Vagina (tissue), 2 donors: Measurements from ENCODE around the gene TFRC. TPM values are rescaled to one million over a fixed set of nuclear protein-coding genes. Genes with fewer than 3 reads are reported as not detected.

Experiments used
- DNase-seq, 2 donors: peaks; one replicate each; pipeline ENCODE4 v3.0.0-alpha.2; 2017; ENCODE audit errors: extremely low spot score in 2 of 2
- H3K27ac ChIP-seq: fragments of 200-600 bp; sonication (generic); one replicate; pipeline ENCODE4 v1.5.1; 2019
- H3K27me3 ChIP-seq: fragments of 200-600 bp; sonication (generic); one replicate; pipeline ENCODE4 v1.5.1; 2019
- H3K36me3 ChIP-seq, 2 donors: fragments of 200-600 bp; sonication (generic); one replicate each; pipeline ENCODE4 v1.5.1; 2017 to 2019
- H3K4me1 ChIP-seq: fragments of 200-600 bp; sonication (generic); one replicate; pipeline ENCODE4 v1.5.1; 2019
- H3K4me3 ChIP-seq, 2 donors: fragments of 200-600 bp; sonication (generic); 1 replicate in 1 of 2; 2 replicates in 1 of 2; pipeline ENCODE4 v1.5.1; 2016 to 2019
- H3K9me3 ChIP-seq: fragments of 200-600 bp; sonication (generic); one replicate; pipeline ENCODE4 v1.5.1; 2019
- POLR2A ChIP-seq, 2 donors: fragments of 450-650 bp; IDR thresholded peaks; one replicate each; pipeline ENCODE4 v1.6.1; 2017; ENCODE audit warnings: antibody characterized with exemption in 2 of 2, mild to moderate bottlenecking in 2 of 2, moderate library complexity in 2 of 2
- POLR2AphosphoS5 ChIP-seq, 2 donors: sonication (generic); formaldehyde crosslinking; IDR thresholded peaks; one replicate each; pipeline ENCODE4 v1.9.0; 2017; ENCODE audit warnings: antibody characterized with exemption in 2 of 2, mild to moderate bottlenecking in 2 of 2, low read depth in 1 of 2; ENCODE audit not compliant: insufficient read depth in 1 of 2
- intact Hi-C: fragments of 100-400 bp; cut with DNase I; formaldehyde crosslinking; loops from one replicate; pipeline ENCODE4 v1.15.1; 2023
- total RNA-seq: library from RNA; depleted of rRNA; stranded (reverse); fragments of >200 nt; gene quantifications from one replicate; pipeline ENCODE4 v1.2.3, GENCODE V29; 2016
- TF ChIP-seq, protein P1 (sequence below), 3 experiments: fragments of 450-650 bp in 2 of 3; fragments of 200-600 bp in 1 of 3; sonication (generic) in 1 of 3; IDR thresholded peaks; one replicate each; pipeline ENCODE4 v1.5.1; 2017 to 2019; ENCODE audit warnings: antibody characterized with exemption in 3 of 3, mild to moderate bottlenecking in 2 of 3, moderate library complexity in 2 of 3

The TFRC gene
- total RNA-seq = 61.6 TPM

DNA sequence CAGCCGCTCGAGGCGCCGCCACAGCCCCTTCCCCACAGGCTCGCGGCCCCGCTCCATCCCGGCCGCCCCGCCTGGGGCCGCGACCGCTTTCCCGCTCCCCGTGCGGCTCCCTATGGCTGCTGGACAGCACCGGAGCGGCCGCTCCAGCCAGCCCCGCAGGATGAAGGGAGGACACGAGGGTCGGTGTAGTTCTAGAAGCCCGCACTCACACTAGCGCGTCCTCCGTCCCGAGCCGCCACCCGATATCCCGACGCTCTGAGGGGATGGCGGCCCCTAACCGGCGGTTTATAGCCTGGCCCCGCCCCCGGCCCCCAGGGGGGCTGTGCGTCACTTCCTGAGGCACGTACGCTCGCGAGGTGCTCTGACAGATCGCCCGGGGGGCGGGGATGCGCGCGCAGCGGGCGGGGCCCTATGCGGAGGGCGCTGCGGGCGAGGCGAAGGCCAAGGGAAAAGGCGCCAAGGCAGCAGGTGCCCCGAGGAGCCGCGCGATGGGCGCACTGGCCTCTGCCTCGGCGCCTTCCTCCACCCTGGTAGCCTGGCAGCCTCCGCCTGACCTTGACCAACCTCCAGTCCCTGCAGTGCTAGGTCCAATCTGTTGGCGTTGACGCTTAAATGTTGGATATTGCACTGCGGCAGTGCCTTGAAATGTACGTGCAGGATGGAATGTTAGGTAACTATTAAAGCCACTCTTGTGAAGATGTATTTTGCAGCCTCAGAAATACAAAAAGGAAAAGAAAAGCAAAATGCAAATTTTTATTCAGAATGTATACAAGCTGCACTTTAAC is at the start of gene TFRC:
Gene TFRC (minus strand): TSS at position 257 of the 785 bp plus-strand sequence. CDS start 4,991 bp downstream, outside the sequence.
- H3K27me3 ChIP-seq = no peaks in the 10 kb centered on the region
- peak within 1 kb of the TSS; percentile 95 to 99 for H3K4me3 ChIP-seq
- H3K9me3 ChIP-seq = no peaks in the 10 kb centered on the region
- DNase-seq = peak in 1 of 2 donors; percentile 92
- TF ChIP-seq POLR2AphosphoS5 (IDR thresholded peaks at IDR 0.05; ENCODE audit: insufficient read depth in 1 of 2, low read depth in 1 of 2) (peak; percentile 91 to 97), POLR2A (IDR thresholded peaks at IDR 0.05) (peak; percentile 71 to 86)
- TF ChIP-seq, protein P1, sequence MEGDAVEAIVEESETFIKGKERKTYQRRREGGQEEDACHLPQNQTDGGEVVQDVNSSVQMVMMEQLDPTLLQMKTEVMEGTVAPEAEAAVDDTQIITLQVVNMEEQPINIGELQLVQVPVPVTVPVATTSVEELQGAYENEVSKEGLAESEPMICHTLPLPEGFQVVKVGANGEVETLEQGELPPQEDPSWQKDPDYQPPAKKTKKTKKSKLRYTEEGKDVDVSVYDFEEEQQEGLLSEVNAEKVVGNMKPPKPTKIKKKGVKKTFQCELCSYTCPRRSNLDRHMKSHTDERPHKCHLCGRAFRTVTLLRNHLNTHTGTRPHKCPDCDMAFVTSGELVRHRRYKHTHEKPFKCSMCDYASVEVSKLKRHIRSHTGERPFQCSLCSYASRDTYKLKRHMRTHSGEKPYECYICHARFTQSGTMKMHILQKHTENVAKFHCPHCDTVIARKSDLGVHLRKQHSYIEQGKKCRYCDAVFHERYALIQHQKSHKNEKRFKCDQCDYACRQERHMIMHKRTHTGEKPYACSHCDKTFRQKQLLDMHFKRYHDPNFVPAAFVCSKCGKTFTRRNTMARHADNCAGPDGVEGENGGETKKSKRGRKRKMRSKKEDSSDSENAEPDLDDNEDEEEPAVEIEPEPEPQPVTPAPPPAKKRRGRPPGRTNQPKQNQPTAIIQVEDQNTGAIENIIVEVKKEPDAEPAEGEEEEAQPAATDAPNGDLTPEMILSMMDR (IDR thresholded peaks at IDR 0.05) = no peak
- peak within 1 kb of the TSS; percentile 94 for H3K27ac ChIP-seq
- intact Hi-C loops = no loop called here
- peaks cover 33% of the 10 kb centered on the region for H3K4me1 ChIP-seq
- no peaks in the 10 kb centered on the region for H3K36me3 ChIP-seq

DNA sequence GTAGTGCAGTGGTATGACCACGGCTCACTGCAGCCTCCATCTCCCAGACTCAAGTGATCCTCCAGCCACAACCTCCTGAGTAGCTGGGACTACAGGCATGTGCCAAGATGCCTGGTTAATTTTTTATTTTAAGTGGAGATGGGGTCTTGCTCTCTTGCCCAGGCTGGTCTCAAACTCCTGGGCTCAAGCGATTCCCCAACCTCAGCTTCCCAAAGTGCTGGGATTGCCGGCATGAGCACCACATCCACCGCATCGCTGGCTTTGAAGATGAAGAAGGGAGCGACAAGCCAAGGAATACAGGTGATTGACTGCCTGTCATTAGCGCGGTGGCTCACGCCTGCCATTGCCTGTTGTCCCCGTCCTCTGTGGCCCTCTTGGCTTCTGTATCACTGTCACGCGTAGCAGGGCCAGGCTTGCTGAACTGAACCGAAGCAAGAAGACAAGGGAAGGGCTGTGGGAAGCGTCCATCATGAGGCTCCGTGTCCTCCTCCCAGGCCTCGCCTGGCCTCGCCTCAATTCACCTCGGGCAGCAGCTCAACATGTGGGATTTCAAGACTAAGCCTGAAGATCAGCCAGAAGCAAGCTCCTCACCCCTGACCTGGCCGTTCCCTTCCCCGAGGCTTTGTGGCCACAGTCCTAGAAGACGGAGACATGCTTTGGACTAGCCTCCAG is 46.4 kb upstream of the TFRC start:
- intact Hi-C loops = no loop called here
- H3K9me3 ChIP-seq = no peaks in the 10 kb centered on the region
- H3K27ac ChIP-seq = no peak overlapping the region
- TF ChIP-seq POLR2AphosphoS5 (IDR thresholded peaks at IDR 0.05; ENCODE audit: insufficient read depth in 1 of 2, low read depth in 1 of 2) = no peak
- TF ChIP-seq, protein P1 (IDR thresholded peaks at IDR 0.05) = no peak
- no peak for TF ChIP-seq POLR2A (IDR thresholded peaks at IDR 0.05)
- no peaks in the 10 kb centered on the region for H3K36me3 ChIP-seq
- no peak for DNase-seq
- H3K4me3 ChIP-seq = no peak overlapping the region
- H3K27me3 ChIP-seq = no peaks in the 10 kb centered on the region
- no peaks in the 10 kb centered on the region for H3K4me1 ChIP-seq

- DNase-seq = no peak
- intact Hi-C loops = no loop called here
- TF ChIP-seq POLR2AphosphoS5 (IDR thresholded peaks at IDR 0.05; ENCODE audit: insufficient read depth in 1 of 2, low read depth in 1 of 2) (no peak), POLR2A (IDR thresholded peaks at IDR 0.05) (no peak)
- TF ChIP-seq, protein P1 (IDR thresholded peaks at IDR 0.05) = no peak
- H3K27ac ChIP-seq = no peak overlapping the region
- no peaks in the 10 kb centered on the region for H3K36me3 ChIP-seq
- H3K27me3 ChIP-seq = no peaks in the 10 kb centered on the region
- no peaks in the 10 kb centered on the region for H3K4me1 ChIP-seq
- H3K4me3 ChIP-seq = no peak overlapping the region
- no peaks in the 10 kb centered on the region for H3K9me3 ChIP-seq
Measured at GRCh38 chr3:196127308-196128040, 45.6 kb upstream of the TFRC start.

GRCh38 chr3:196124608-196125007 is 42.7 kb upstream of the TFRC start:
- H3K36me3 ChIP-seq = no peaks in the 10 kb centered on the region
- no peak for TF ChIP-seq POLR2A (IDR thresholded peaks at IDR 0.05)
- no peak for TF ChIP-seq POLR2AphosphoS5 (IDR thresholded peaks at IDR 0.05; ENCODE audit: insufficient read depth in 1 of 2, low read depth in 1 of 2)
- TF ChIP-seq, protein P1 (IDR thresholded peaks at IDR 0.05) = no peak
- DNase-seq = no peak
- H3K4me3 ChIP-seq = no peak overlapping the region
- no peaks in the 10 kb centered on the region for H3K4me1 ChIP-seq
- no peaks in the 10 kb centered on the region for H3K9me3 ChIP-seq
- H3K27ac ChIP-seq = no peak overlapping the region
- intact Hi-C loops = no loop called here
- no peaks in the 10 kb centered on the region for H3K27me3 ChIP-seq
